Vagina (tissue), 2 donors: Measurements from ENCODE around the gene HMCN1.

Source experiments
- CTCF ChIP-seq, 3 experiments: fragments of 450-650 bp in 2 of 3; fragments of 200-600 bp in 1 of 3; sonication (generic) in 1 of 3; IDR thresholded peaks; one replicate each; pipeline ENCODE4 v1.5.1; 2017 to 2019; ENCODE audit warnings: antibody characterized with exemption in 3 of 3, mild to moderate bottlenecking in 2 of 3, moderate library complexity in 2 of 3
- POLR2A ChIP-seq, 2 donors: fragments of 450-650 bp; IDR thresholded peaks; one replicate each; pipeline ENCODE4 v1.6.1; 2017; ENCODE audit warnings: antibody characterized with exemption in 2 of 2, mild to moderate bottlenecking in 2 of 2, moderate library complexity in 2 of 2
- POLR2AphosphoS5 ChIP-seq, 2 donors: sonication (generic); formaldehyde crosslinking; IDR thresholded peaks; one replicate each; pipeline ENCODE4 v1.9.0; 2017; ENCODE audit warnings: antibody characterized with exemption in 2 of 2, mild to moderate bottlenecking in 2 of 2, low read depth in 1 of 2; ENCODE audit not compliant: insufficient read depth in 1 of 2

DNA sequence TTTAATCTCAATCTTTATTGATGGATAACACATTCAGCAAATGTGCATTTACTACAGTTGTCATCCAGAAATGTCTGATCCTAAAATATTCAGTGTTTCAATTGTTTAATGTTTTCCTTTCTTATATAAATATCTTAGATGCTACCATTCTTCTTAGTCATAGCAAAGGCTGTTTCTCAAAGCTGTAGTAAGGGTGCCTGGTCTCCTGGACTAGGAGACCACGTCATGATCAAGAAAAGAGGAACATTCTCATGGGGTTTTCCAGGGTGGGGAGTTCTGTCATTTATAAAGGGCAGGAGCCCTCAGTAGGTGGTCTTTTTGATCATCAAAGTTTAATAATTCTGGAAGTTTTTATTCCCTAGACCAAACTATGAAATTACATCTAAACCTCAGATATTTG, 292.8 kb downstream of the HMCN1 start:
- TF ChIP-seq CTCF (IDR thresholded peaks at IDR 0.05) (no peak), POLR2A (IDR thresholded peaks at IDR 0.05) (no peak), POLR2AphosphoS5 (IDR thresholded peaks at IDR 0.05; ENCODE audit: insufficient read depth in 1 of 2, low read depth in 1 of 2) (no peak)
